PFSK-1 (cell line): ENCODE measurements around the gene CNTN4.

Source experiments
- POLR2AphosphoS5 ChIP-seq: IDR thresholded peaks from 2 replicates; pipeline ENCODE4 v1.6.1; 2012; ENCODE audit warnings: low read depth, mild to moderate bottlenecking, control low read depth, low read length, moderate library complexity
- TAF1 ChIP-seq: IDR thresholded peaks from 2 replicates; pipeline ENCODE4 v1.6.1; 2012; ENCODE audit warnings: low read length, control low read depth, borderline replicate concordance; ENCODE audit not compliant: insufficient read depth
- TF ChIP-seq, protein P1 (sequence below), 2 experiments: IDR thresholded peaks; 2 replicates each; pipeline versions ENCODE4 v1.6.1 to v1.8.0; 2011 to 2012; ENCODE audit warnings: low read depth in 2 of 2, low read length in 2 of 2, control low read depth in 1 of 2, inconsistent platforms in 1 of 2, mild to moderate bottlenecking in 1 of 2, moderate library complexity in 1 of 2; ENCODE audit not compliant: insufficient read depth in 1 of 2

DNA sequence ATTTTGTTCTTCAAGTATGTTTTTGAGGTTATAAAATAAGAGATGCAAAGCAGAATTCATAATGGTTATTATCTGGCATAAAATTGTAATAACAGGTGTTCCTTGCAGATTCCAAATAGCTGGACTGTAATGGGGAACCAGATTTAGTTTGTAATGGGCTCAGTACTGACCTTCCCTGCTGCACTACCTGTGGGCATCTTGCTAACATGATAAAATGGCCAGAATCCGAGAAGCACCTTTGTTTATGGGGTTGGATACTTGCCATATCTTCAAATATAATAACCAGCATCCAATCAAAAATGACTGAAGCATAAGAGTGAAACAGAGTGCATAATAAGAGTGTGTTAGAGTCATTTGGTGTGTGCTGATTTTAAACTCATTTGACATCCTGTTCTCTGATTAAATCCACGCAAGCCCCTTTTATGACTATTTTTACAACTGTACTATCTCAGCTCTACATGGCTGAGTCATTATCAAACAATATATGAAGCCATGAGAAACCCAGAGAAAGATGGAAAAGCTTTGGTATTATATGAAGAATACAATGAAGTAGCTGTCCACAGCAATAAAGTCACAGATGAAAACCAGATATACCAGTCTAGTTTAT, 292.4 kb downstream of the CNTN4 start:
- no peak for TF ChIP-seq POLR2AphosphoS5
- no peak for TF ChIP-seq TAF1
- TF ChIP-seq, protein P1, sequence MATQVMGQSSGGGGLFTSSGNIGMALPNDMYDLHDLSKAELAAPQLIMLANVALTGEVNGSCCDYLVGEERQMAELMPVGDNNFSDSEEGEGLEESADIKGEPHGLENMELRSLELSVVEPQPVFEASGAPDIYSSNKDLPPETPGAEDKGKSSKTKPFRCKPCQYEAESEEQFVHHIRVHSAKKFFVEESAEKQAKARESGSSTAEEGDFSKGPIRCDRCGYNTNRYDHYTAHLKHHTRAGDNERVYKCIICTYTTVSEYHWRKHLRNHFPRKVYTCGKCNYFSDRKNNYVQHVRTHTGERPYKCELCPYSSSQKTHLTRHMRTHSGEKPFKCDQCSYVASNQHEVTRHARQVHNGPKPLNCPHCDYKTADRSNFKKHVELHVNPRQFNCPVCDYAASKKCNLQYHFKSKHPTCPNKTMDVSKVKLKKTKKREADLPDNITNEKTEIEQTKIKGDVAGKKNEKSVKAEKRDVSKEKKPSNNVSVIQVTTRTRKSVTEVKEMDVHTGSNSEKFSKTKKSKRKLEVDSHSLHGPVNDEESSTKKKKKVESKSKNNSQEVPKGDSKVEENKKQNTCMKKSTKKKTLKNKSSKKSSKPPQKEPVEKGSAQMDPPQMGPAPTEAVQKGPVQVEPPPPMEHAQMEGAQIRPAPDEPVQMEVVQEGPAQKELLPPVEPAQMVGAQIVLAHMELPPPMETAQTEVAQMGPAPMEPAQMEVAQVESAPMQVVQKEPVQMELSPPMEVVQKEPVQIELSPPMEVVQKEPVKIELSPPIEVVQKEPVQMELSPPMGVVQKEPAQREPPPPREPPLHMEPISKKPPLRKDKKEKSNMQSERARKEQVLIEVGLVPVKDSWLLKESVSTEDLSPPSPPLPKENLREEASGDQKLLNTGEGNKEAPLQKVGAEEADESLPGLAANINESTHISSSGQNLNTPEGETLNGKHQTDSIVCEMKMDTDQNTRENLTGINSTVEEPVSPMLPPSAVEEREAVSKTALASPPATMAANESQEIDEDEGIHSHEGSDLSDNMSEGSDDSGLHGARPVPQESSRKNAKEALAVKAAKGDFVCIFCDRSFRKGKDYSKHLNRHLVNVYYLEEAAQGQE (IDR thresholded peaks at IDR 0.05; ENCODE audit: insufficient read depth in 1 of 2, low read depth in 2 of 2, low read length in 2 of 2) = no peak
